HuH-7.5 (cell line): ENCODE measurements around the gene PTPRJ.
"Not testable (repeated sequence)": the region's sequence is repeated elsewhere in the genome, so short reads cannot be mapped to it uniquely, and the experiment has no call there.

Experiments used
- DNase-seq: peaks from one replicate; pipeline ENCODE4 v3.0.0; 2011; ENCODE audit warnings: low spot score

Gene PTPRJ

DNA sequence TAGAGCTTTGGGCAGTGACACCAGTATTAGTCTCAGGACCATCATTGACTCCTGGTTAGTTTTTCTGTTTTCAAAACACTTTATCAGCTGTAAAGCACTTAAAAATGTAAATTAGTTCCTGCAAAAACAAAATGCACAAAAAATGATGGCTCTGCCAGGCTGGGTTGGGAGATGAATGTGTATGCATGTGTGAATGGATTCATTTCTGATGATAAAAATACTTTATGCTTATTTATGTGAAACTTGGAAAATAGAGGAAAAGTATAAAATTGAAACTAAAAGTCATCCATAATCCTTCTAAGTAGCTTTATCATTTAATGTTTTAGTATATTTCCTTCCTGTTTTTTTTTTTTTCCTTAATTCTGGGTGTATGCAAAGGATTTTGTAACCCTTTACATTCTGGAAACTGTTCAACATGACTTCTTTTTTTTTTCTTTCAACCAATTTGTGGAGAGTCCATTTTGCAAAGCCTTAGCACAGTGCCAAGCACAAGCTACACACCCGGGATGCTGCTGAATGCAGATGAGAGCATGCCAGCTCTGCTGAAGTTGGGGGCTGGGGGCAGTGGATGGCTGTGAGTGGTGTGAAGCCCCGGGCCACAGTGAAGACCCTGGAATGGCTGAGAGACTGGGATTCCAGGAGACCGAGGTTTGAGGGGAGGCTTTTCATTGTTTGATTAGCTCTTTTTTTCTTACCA lies 37.6 kb downstream of the PTPRJ start:
- no peak for DNase-seq

DNA sequence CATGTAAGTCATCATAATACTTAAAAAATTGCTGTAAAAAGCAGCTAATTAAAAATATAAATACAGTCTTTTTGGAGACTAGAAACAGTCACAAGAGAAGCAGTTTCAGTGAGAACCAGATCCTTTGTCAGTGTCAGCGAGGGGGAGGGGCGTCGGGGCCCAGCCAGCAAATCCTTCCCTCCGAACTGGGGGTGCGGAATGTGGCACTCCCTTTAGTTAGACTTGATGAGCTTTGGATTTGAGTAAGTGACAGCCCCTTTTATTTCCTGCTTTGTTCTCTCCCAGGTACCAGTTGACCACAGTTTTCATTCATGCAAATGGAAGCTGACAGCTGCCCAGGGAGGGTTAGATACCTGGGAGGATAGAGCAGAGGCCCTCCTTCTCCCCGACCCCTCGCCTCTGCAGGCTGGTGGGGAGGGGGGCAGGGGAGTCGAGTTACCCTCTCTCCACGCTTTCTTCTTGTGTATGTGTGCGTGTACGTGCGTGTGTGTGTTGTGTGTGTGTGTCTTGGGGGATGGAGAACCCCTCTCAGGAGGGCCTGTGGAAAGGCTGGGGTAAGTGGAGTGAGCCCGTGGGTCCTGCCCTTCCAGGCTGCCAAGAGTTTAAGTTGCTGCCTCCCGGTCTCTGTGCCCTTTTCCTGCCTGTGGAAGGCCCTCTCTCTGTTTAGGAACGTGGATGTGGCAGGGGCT lies 38.3 kb downstream of the PTPRJ start:
- no peak for DNase-seq

- no peak for DNase-seq
Measured at GRCh38 chr11:48019217-48019584, 38.8 kb downstream of the PTPRJ start.

DNA sequence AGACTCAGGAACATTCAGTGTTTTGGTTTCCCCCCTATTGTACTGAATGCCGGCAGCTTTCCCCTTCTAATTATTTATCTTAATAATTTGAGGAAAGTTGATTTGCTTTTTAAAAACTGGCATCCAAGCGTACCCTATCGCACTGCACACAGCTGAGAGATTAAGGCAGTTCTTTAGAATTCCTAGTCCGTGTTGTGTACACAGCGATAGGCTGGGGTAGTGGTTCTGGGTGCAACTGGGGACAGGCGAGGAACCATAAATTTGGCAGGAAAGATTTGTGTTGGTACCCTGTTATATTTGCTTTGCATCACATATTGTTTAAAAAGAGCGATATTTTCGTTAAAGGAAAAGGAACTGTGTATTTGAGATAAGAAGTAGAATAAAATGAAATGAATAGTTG lies 39.2 kb downstream of the PTPRJ start:
- DNase-seq = no peak

GRCh38 chr11:48020092-48020755 lies 39.9 kb downstream of the PTPRJ start:
- DNase-seq = no peak

- not testable (repeated sequence) for DNase-seq
Measured at GRCh38 chr11:48021201-48021820, 41.0 kb downstream of the PTPRJ start.

GRCh38 chr11:48022445-48022844 lies 42.1 kb downstream of the PTPRJ start:
- DNase-seq = no peak

GRCh38 chr11:48023608-48024007 lies 43.2 kb downstream of the PTPRJ start:
- DNase-seq = not testable (repeated sequence)

DNA sequence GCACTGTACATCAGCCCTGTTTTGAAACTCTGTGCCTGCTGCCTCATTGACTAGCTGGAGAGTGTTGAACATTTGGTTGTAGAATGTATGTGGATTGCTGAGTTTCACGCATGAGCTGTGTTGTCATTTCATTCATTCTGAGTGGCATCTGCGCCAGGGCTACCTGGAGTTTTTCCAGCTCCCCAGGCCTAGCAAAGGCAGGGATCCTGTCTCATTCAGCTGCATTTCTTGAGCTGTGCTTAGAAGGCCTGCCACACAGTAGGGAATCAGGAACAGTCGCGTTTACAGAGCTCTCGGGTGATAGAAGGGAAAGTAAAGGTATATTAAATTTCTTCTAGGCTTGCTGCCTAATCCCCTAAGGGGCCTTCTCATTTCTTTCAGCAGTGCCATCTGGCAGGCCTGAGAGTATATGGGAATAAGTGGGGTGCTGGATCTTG lies 44.3 kb downstream of the PTPRJ start:
- DNase-seq = no peak

DNA sequence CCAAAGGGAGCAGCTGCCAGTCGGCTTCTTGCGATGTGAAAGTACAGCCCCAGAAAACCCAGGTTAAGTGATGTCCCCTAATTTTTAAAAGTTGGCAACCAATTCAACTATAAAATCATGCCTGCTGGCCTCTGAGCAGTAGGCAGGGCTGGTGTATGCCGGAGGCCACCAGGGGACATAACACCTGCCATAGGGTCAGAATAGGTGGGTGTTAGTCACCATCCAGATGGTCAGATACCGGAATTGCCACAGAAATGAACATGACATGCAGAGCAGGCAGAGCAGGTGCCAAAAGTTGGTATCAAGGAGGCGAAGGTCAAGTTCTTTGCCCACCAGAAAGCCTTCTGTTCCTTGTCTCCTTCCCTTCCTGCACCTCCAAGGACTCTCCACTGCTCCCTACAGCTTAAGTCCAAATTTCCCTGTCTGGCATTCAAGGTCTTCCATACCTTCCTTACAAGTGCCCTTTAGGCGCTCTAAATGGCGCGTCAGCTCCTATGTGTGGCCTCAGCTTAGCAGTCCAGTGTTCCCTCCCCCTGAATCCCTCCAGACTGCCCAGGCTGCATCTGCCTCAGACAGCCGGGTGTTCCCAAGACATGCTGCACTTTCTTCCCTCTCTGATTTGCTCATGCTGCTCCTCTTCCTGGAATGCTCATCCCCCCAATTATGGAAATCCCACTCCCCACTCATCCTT lies 45.1 kb downstream of the PTPRJ start:
- no peak for DNase-seq

DNA sequence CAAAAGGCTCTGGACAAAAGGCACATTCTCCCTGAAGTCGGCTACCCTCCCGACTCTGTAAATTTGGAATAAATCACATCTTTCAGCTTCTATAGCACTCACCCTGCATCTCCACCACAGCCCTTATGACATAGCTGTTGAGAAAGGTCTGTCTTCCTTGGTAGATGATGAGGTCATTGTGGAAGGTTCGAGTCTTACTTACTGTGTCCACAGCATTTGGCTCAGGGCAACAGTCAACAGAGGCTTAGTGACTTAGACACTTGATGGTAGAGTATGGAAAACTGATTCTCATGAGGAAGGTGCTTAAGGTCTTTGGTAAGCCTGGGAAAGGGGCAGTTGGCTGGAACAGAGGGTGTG lies 45.6 kb downstream of the PTPRJ start:
- no peak for DNase-seq

GRCh38 chr11:48028914-48029680 lies 48.7 kb downstream of the PTPRJ start:
- no peak for DNase-seq

DNA sequence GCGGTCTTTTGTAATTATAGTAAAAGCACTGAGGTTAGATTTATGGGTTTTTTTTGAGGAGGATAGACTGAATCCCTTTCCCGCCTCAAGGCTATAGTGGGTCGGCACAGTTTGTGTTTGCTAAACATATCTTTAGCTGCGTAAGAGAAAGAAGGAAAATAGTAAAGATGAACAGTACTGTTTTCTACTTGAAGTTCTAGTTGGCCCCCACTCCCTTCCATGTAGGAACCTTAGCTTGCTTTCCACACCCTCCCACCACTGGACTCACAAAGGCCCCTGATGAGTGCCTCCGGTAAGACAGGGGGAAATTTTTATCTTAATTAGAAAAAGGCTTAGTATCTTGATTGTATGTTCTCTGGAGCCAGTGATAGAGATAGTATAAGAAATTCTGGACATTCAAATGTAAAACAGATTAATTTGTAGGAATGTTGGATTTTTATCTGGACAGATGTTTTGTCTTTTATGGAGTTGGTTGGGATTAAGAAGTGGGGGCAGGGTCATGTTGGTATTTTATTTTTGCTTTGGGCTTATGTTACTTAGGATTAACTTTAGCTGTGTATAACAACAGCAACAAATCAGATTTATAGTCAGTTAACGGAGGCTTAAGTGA lies 49.4 kb downstream of the PTPRJ start:
- DNase-seq = no peak

DNA sequence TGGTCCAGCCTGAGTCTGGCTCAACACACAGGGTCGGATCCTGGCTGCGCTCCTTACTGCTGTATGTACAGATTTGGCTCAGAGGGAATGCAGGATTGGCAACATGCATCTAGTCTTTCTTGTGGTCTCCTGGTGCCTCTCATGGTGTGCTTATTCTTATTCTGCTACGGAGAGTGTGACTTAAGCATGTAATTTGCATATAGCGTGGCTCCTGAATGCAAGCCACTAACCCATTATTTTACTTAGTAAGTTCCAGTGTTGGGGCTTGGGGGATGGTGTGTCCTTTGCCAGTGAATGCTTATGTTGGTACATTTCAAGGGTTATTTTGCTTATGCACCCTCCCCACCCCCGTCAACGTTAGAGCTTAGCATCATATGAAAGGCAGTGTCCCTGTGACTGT lies 51.2 kb downstream of the PTPRJ start:
- DNase-seq = no peak

DNA sequence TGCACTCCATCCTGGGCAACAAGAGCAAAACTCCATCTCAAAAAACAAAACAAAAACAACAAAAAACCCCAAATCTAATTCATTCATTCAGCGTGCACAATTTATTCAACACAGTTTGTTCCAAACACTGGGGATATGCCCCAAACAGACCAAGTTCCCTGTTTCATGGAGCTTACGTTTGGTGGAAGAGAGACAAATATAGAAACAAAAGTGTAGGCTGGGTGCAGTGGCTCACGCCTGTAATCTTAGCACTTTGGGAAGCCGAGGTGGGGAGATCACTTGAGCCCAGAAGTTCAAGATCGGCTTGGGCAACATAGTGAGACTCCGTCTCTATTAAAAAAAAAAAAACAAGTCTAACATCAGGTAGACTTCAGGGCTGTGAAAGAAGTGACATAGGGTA lies 52.4 kb downstream of the PTPRJ start:
- no peak for DNase-seq

DNA sequence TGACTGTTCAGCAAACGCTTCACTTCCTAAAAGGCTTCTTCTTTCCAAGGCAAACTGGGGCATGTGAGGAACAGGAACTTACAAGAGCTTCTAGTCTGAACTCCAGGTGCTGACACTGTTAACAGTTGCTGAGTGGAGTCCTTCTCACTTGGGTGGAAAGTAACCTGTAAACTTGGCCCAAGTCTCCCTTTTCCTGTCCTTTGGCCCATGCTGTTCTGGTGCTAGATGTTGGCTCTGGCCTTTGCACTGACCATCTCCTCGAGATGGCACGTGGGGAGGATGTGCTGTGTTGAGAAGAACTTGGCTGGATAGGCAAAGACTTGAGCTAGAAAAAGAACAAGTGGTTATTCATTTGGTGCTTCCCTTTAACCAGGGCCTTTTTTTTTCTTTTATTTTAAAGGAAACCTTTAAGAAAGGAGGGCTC lies 53.6 kb downstream of the PTPRJ start:
- no peak for DNase-seq

GRCh38 chr11:48034926-48035871 lies 54.8 kb downstream of the PTPRJ start:
- DNase-seq = no peak

- no peak for DNase-seq
Measured at GRCh38 chr11:48036011-48036410, 55.7 kb downstream of the PTPRJ start.

- no peak for DNase-seq
Measured at GRCh38 chr11:48036466-48036865, 56.1 kb downstream of the PTPRJ start.
